Central memory CD8-positive, alpha-beta T cell (primary cell): ENCODE results near the gene ULBP1.
A peak's percentile ranks its signal among the peaks of the same experiment; 100 is the strongest.
"Not testable (repeated sequence)": the region's sequence is repeated elsewhere in the genome, so short reads cannot be mapped to it uniquely, and the experiment has no call there.

Experiments
- ATAC-seq: fragments of 150-1000 bp; cut with Tn5 transposase; replicated peaks from 2 replicates; pipeline ENCODE4 v1.10.0; 2022; ENCODE audit warnings: mild to moderate bottlenecking, moderate FRiP score, moderate number of reproducible peaks; ENCODE audit not compliant: poor library complexity, severe bottlenecking; ENCODE audit errors: extremely low read depth
- DNase-seq, 2 donors: peaks; one replicate each; pipeline ENCODE4 v3.0.0; 2021; ENCODE audit warnings: low spot score in 2 of 2
- H3K27ac Mint-ChIP-seq: one replicate; pipeline ENCODE4 v1.8.0; 2022; ENCODE audit warnings: low read depth, mild to moderate bottlenecking, moderate library complexity, mixed read lengths
- H3K27me3 Mint-ChIP-seq: one replicate; pipeline ENCODE4 v1.8.0; 2022; ENCODE audit warnings: mixed read lengths
- H3K36me3 Mint-ChIP-seq: one replicate; pipeline ENCODE4 v1.8.0; 2022; ENCODE audit warnings: mild to moderate bottlenecking, moderate library complexity, mixed read lengths; ENCODE audit not compliant: insufficient read depth
- H3K4me1 Mint-ChIP-seq: one replicate; pipeline ENCODE4 v1.8.0; 2022; ENCODE audit warnings: mixed read lengths
- H3K4me3 Mint-ChIP-seq: one replicate; pipeline ENCODE4 v1.8.0; 2022; ENCODE audit warnings: mild to moderate bottlenecking, moderate library complexity, mixed read lengths
- H3K9me3 Mint-ChIP-seq: one replicate; pipeline ENCODE4 v1.8.0; 2022; ENCODE audit warnings: mixed read lengths

The ULBP1 gene

GRCh38 chr6:149936743-149937142 lies 27.0 kb upstream of the ULBP1 start:
- DNase-seq (peak in 1 of 2 donors; percentile 8), ATAC-seq (no peak)
- H3K27ac Mint-ChIP-seq, result no peak overlapping the region
- H3K36me3 Mint-ChIP-seq, result peaks cover 14% of the 10 kb centered on the region
- peaks cover 22% of the 10 kb centered on the region for H3K4me1 Mint-ChIP-seq
- no peaks in the 10 kb centered on the region for H3K9me3 Mint-ChIP-seq
- H3K4me3 Mint-ChIP-seq, result no peak overlapping the region
- peaks cover 91% of the 10 kb centered on the region for H3K27me3 Mint-ChIP-seq

- not testable (repeated sequence) for ATAC-seq, H3K9me3 Mint-ChIP-seq
- peak overlapping the region; percentile 78 for H3K4me3 Mint-ChIP-seq
- H3K27me3 Mint-ChIP-seq, result peaks cover 78% of the 10 kb centered on the region
- H3K36me3 Mint-ChIP-seq, result peaks cover 18% of the 10 kb centered on the region
- H3K27ac Mint-ChIP-seq, result peak overlapping the region; percentile 95
- peaks cover 26% of the 10 kb centered on the region for H3K4me1 Mint-ChIP-seq
- peak in 1 of 2 donors; percentile 13 for DNase-seq
These were observed 25.7 kb upstream of the ULBP1 start for GRCh38 chr6:149938013-149938570.

- peaks cover 26% of the 10 kb centered on the region for H3K4me1 Mint-ChIP-seq
- ATAC-seq, result peak; percentile 44
- no peaks in the 10 kb centered on the region for H3K9me3 Mint-ChIP-seq
- peak overlapping the region; percentile 95 for H3K27ac Mint-ChIP-seq
- H3K4me3 Mint-ChIP-seq, result peak overlapping the region; percentile 78
- peaks cover 71% of the 10 kb centered on the region for H3K27me3 Mint-ChIP-seq
- peak; percentile 52 to 64 for DNase-seq
- peaks cover 18% of the 10 kb centered on the region for H3K36me3 Mint-ChIP-seq
These were observed 25.0 kb upstream of the ULBP1 start for GRCh38 chr6:149938571-149939355.

- Mint-ChIP-seq H3K27ac (peak overlapping the region; percentile 95), H3K4me1 (peaks cover 26% of the 10 kb centered on the region), H3K9me3 (no peaks in the 10 kb centered on the region), H3K27me3 (peaks cover 65% of the 10 kb centered on the region), H3K4me3 (peak overlapping the region; percentile 78), H3K36me3 (peaks cover 18% of the 10 kb centered on the region)
- ATAC-seq (no peak), DNase-seq (no peak)
These were observed 24.4 kb upstream of the ULBP1 start for GRCh38 chr6:149939356-149939648.

GRCh38 chr6:149939909-149940671 lies 23.7 kb upstream of the ULBP1 start:
- Mint-ChIP-seq H3K9me3 (no peaks in the 10 kb centered on the region), H3K27ac (peak overlapping the region; percentile 95), H3K4me3 (peak overlapping the region; percentile 63), H3K36me3 (peaks cover 18% of the 10 kb centered on the region), H3K27me3 (peaks cover 58% of the 10 kb centered on the region), H3K4me1 (peaks cover 26% of the 10 kb centered on the region)
- no peak for ATAC-seq
- peak in 1 of 2 donors; percentile 10 for DNase-seq

GRCh38 chr6:149940672-149940982 lies 23.1 kb upstream of the ULBP1 start:
- peak overlapping the region; percentile 64 for H3K27ac Mint-ChIP-seq

GRCh38 chr6:149941583-149942460 lies 21.9 kb upstream of the ULBP1 start, which contains the start of gene ULBP2:
TSS of gene ULBP2 (plus strand) at chr6:149942014. CDS start at chr6:149942073, 59 bp downstream.
- ATAC-seq (peak; percentile 87), DNase-seq (peak; percentile 83 to 88)
- Mint-ChIP-seq H3K4me1 (peaks cover 26% of the 10 kb centered on the region), H3K9me3 (no peaks in the 10 kb centered on the region), H3K36me3 (peaks cover 19% of the 10 kb centered on the region), H3K27ac (peak within 1 kb of the TSS; percentile 64), H3K27me3 (peaks cover 40% of the 10 kb centered on the region), H3K4me3 (peak within 1 kb of the TSS; percentile 87)

More at GRCh38 chr6:149940672-149940982, 23.1 kb upstream of the ULBP1 start:
- Mint-ChIP-seq H3K9me3 (no peaks in the 10 kb centered on the region), H3K4me1 (peaks cover 26% of the 10 kb centered on the region), H3K36me3 (peaks cover 18% of the 10 kb centered on the region), H3K4me3 (peak overlapping the region; percentile 63), H3K27me3 (peaks cover 52% of the 10 kb centered on the region)
- DNase-seq (no peak), ATAC-seq (no peak)

GRCh38 chr6:149942461-149942829 lies 21.3 kb upstream of the ULBP1 start:
- ATAC-seq (no peak), DNase-seq (no peak)
- Mint-ChIP-seq H3K27me3 (peaks cover 35% of the 10 kb centered on the region), H3K4me1 (peaks cover 26% of the 10 kb centered on the region), H3K9me3 (no peaks in the 10 kb centered on the region), H3K27ac (peak overlapping the region; percentile 64), H3K36me3 (peaks cover 19% of the 10 kb centered on the region), H3K4me3 (peak overlapping the region; percentile 87)

GRCh38 chr6:149943321-149943720 lies 20.4 kb upstream of the ULBP1 start:
- H3K36me3 Mint-ChIP-seq, result peaks cover 19% of the 10 kb centered on the region
- peaks cover 35% of the 10 kb centered on the region for H3K27me3 Mint-ChIP-seq
- peaks cover 24% of the 10 kb centered on the region for H3K4me1 Mint-ChIP-seq
- peak overlapping the region; percentile 87 for H3K4me3 Mint-ChIP-seq
- DNase-seq, H3K27ac Mint-ChIP-seq, H3K9me3 Mint-ChIP-seq, ATAC-seq: not testable (repeated sequence)

- H3K27ac Mint-ChIP-seq, H3K4me3 Mint-ChIP-seq, H3K9me3 Mint-ChIP-seq, ATAC-seq, DNase-seq, H3K36me3 Mint-ChIP-seq: not testable (repeated sequence)
- H3K4me1 Mint-ChIP-seq, result peaks cover 12% of the 10 kb centered on the region
- peaks cover 30% of the 10 kb centered on the region for H3K27me3 Mint-ChIP-seq
These were observed 18.5 kb upstream of the ULBP1 start for GRCh38 chr6:149945276-149945675.

GRCh38 chr6:149946631-149947030 lies 17.1 kb upstream of the ULBP1 start:
- H3K36me3 Mint-ChIP-seq, DNase-seq, H3K27ac Mint-ChIP-seq, H3K9me3 Mint-ChIP-seq, ATAC-seq, H3K4me1 Mint-ChIP-seq, H3K4me3 Mint-ChIP-seq: not testable (repeated sequence)
- peaks cover 37% of the 10 kb centered on the region for H3K27me3 Mint-ChIP-seq

GRCh38 chr6:149947533-149947932 lies 16.2 kb upstream of the ULBP1 start:
- H3K27me3 Mint-ChIP-seq, result peaks cover 46% of the 10 kb centered on the region
- H3K9me3 Mint-ChIP-seq, DNase-seq, H3K27ac Mint-ChIP-seq, ATAC-seq, H3K4me3 Mint-ChIP-seq, H3K36me3 Mint-ChIP-seq, H3K4me1 Mint-ChIP-seq: not testable (repeated sequence)
